Smooth muscle cell (in vitro differentiated cells): ENCODE measurements around the gene PLIN5. TPM values are rescaled to one million over a fixed set of nuclear protein-coding genes. Genes with fewer than 3 reads are reported as not detected.

Source experiments
- DNase-seq: peaks from one replicate; lab custom pipeline; 2025; ENCODE audit not compliant: unreplicated experiment; lab: John Stamatoyannopoulos, UW
- H2AFZ ChIP-seq: fragments of 200-600 bp; sonication (generic); 2 replicates; pipeline ENCODE4 v1.6.0; 2016; ENCODE audit warnings: antibody characterized with exemption, low read depth, mild to moderate bottlenecking
- H3F3A ChIP-seq: fragments of 200-600 bp; sonication (generic); 2 replicates; pipeline ENCODE4 v1.6.0; 2017; ENCODE audit warnings: antibody characterized with exemption, low read depth
- H3K27ac ChIP-seq: fragments of 200-600 bp; sonication (generic); 2 replicates; pipeline ENCODE4 v1.5.1; 2016; ENCODE audit warnings: low read depth, mild to moderate bottlenecking
- H3K27me3 ChIP-seq: fragments of 200-600 bp; sonication (generic); 2 replicates; pipeline ENCODE4 v1.6.1; 2016; ENCODE audit warnings: low read depth, mild to moderate bottlenecking
- H3K36me3 ChIP-seq: fragments of 200-600 bp; sonication (generic); 2 replicates; pipeline ENCODE4 v1.5.1; 2016; ENCODE audit warnings: low read depth
- H3K4me1 ChIP-seq: fragments of 200-600 bp; sonication (generic); 2 replicates; pipeline ENCODE4 v1.5.1; 2016; ENCODE audit warnings: low read depth
- H3K4me2 ChIP-seq: fragments of 200-600 bp; sonication (generic); 2 replicates; pipeline ENCODE4 v1.6.0; 2016; ENCODE audit warnings: mild to moderate bottlenecking
- H3K4me3 ChIP-seq: fragments of 200-600 bp; sonication (generic); 2 replicates; pipeline ENCODE4 v1.5.1; 2016; ENCODE audit warnings: mild to moderate bottlenecking
- H3K79me2 ChIP-seq: fragments of 200-600 bp; sonication (generic); 2 replicates; pipeline ENCODE4 v1.6.0; 2016; ENCODE audit warnings: low read depth, mild to moderate bottlenecking
- H3K9ac ChIP-seq: fragments of 200-600 bp; sonication (generic); 2 replicates; pipeline ENCODE4 v1.6.0; 2016; ENCODE audit warnings: low read depth
- H3K9me3 ChIP-seq: fragments of 200-600 bp; sonication (generic); replicated peaks from 2 replicates; pipeline ENCODE4 v1.5.1; 2016; ENCODE audit warnings: low read depth
- H4K20me1 ChIP-seq: fragments of 200-600 bp; sonication (generic); 2 replicates; pipeline ENCODE4 v1.6.0; 2016; ENCODE audit warnings: low read depth
- CTCF ChIP-seq: fragments of 200-600 bp; sonication (generic); IDR thresholded peaks from 2 replicates; pipeline ENCODE4 v1.5.1; 2017; ENCODE audit warnings: borderline replicate concordance, mild to moderate bottlenecking, antibody characterized with exemption; ENCODE audit not compliant: insufficient read depth, poor library complexity, severe bottlenecking
- WGBS: methylation state at CpG from one replicate; pipeline ENCODE4 v1.1.7; 2016; ENCODE audit warnings: low lambda C conversion rate; 5-methylcytosine and 5-hydroxymethylcytosine counted together
- polyA plus RNA-seq: library from polyadenylated mRNA; unstranded; fragments of >200 nt; fragmentation: Nextera tagmentation; extraction: Ambion mirVana; gene quantifications from 2 replicates; pipeline ENCODE4 v1.2.1, GENCODE V29; 2016
- total RNA-seq: library from RNA; depleted of rRNA; stranded (reverse); fragments of >200 nt; gene quantifications from 2 replicates; pipeline ENCODE4 v1.2.3, GENCODE V29; 2014

Gene PLIN5
- total and polyA plus RNA-seq, 2 experiments from 2014 or later, result not detected

GRCh38 chr19:4473763-4474513 lies 61.1 kb downstream of the PLIN5 start:
- Histone ChIP-seq H3K4me3 (peak overlapping the region; percentile 87), H3K27me3 (no peaks in the 10 kb centered on the region), H3K4me1 (peaks cover 19% of the 10 kb centered on the region), H3K79me2 (peaks cover 42% of the 10 kb centered on the region), H4K20me1 (peaks cover 31% of the 10 kb centered on the region), H3K27ac (peak overlapping the region; percentile 18), H3K9ac (peak overlapping the region; percentile 91), H3K36me3 (no peaks in the 10 kb centered on the region), H3K9me3 (no peaks in the 10 kb centered on the region), H2AFZ (peak overlapping the region; percentile 49), H3F3A (peaks cover 4% of the 10 kb centered on the region), H3K4me2 (peak overlapping the region; percentile 99)
- WGBS, result 20% methylated on average over 18 of the region's 23 CpGs
- no peak for DNase-seq
- no peak for TF ChIP-seq CTCF

- no peaks in the 10 kb centered on the region for H3K36me3 ChIP-seq
- H2AFZ ChIP-seq, result no peak overlapping the region
- no peaks in the 10 kb centered on the region for H3K27me3 ChIP-seq
- peak overlapping the region; percentile 91 for H3K9ac ChIP-seq
- no peak for TF ChIP-seq CTCF
- whole genome bisulfite sequencing, result 26% methylated on average over 15 of the region's 25 CpGs
- H3K4me3 ChIP-seq, result peak overlapping the region; percentile 87
- peaks cover 41% of the 10 kb centered on the region for H3K79me2 ChIP-seq
- H3K9me3 ChIP-seq, result no peaks in the 10 kb centered on the region
- H3F3A ChIP-seq, result peaks cover 4% of the 10 kb centered on the region
- peak overlapping the region; percentile 51 for H3K27ac ChIP-seq
- H3K4me1 ChIP-seq, result peaks cover 19% of the 10 kb centered on the region
- no peak for DNase-seq
- peak overlapping the region; percentile 99 for H3K4me2 ChIP-seq
- H4K20me1 ChIP-seq, result peaks cover 24% of the 10 kb centered on the region
These were observed 61.8 kb downstream of the PLIN5 start for GRCh38 chr19:4473011-4473762.

Other genes starting within 250 kb of the PLIN5 start
- not detected in 2 replicates for gene TMIGD2, start 232.8 kb downstream of the PLIN5 start, total RNA-seq
- gene TMIGD2, start 232.8 kb downstream of the PLIN5 start, polyA plus RNA-seq, result not detected in 2 replicates
- 6.9 and 9.9 TPM in 2 replicates for gene FSD1, start 230.6 kb downstream of the PLIN5 start, total RNA-seq
- gene FSD1, start 230.6 kb downstream of the PLIN5 start, polyA plus RNA-seq, result 16.0 and 16.5 TPM in 2 replicates
- gene STAP2, start 196.4 kb downstream of the PLIN5 start, total RNA-seq, result 10.7 and 13.0 TPM in 2 replicates
- 8.3 and 26.5 TPM in 2 replicates for gene STAP2, start 196.4 kb downstream of the PLIN5 start, polyA plus RNA-seq
- gene MPND, start 191.7 kb downstream of the PLIN5 start, total RNA-seq, result 2.4 and 3.9 TPM in 2 replicates
- gene MPND, start 191.7 kb downstream of the PLIN5 start, polyA plus RNA-seq, result 10.9 and 14.6 TPM in 2 replicates
- gene SH3GL1, start 134.7 kb downstream of the PLIN5 start, total RNA-seq, result 50.1 and 52.9 TPM in 2 replicates
- 120 and 132 TPM in 2 replicates for gene SH3GL1, start 134.7 kb downstream of the PLIN5 start, polyA plus RNA-seq
- 3.8 and 14.7 TPM in 2 replicates for gene CHAF1A, start 132.6 kb downstream of the PLIN5 start, total RNA-seq
- 11.4 and 14.8 TPM in 2 replicates for gene CHAF1A, start 132.6 kb downstream of the PLIN5 start, polyA plus RNA-seq
- gene UBXN6, start 77.4 kb downstream of the PLIN5 start, total RNA-seq, result 49.4 and 50.7 TPM in 2 replicates
- 44.8 and 51.3 TPM in 2 replicates for gene UBXN6, start 77.4 kb downstream of the PLIN5 start, polyA plus RNA-seq
- gene HDGFL2, start 62.9 kb downstream of the PLIN5 start, total RNA-seq, result 27.9 and 37.0 TPM in 2 replicates
- 89.1 and 94.1 TPM in 2 replicates for gene HDGFL2, start 62.9 kb downstream of the PLIN5 start, polyA plus RNA-seq
- 0.09 TPM in 1 of 2 replicates, not detected in the other for gene PLIN4, start 16.7 kb downstream of the PLIN5 start, total RNA-seq
- 0.23 and 0.93 TPM in 2 replicates for gene PLIN4, start 16.7 kb downstream of the PLIN5 start, polyA plus RNA-seq
- not detected in 2 replicates for gene LRG1, start 4.8 kb upstream of the PLIN5 start, total RNA-seq
- not detected in 2 replicates for gene LRG1, start 4.8 kb upstream of the PLIN5 start, polyA plus RNA-seq
- gene SEMA6B, start 24.5 kb upstream of the PLIN5 start, total RNA-seq, result 1.9 and 2.2 TPM in 2 replicates
- 0.63 and 1.3 TPM in 2 replicates for gene SEMA6B, start 24.5 kb upstream of the PLIN5 start, polyA plus RNA-seq
- gene TNFAIP8L1, start 104.3 kb upstream of the PLIN5 start, total RNA-seq, result 2.2 and 3.7 TPM in 2 replicates
- gene TNFAIP8L1, start 104.3 kb upstream of the PLIN5 start, polyA plus RNA-seq, result 5.2 and 6.6 TPM in 2 replicates
- 145 and 188 TPM in 2 replicates for gene MYDGF, start 135.1 kb upstream of the PLIN5 start, total RNA-seq
- 651 and 680 TPM in 2 replicates for gene MYDGF, start 135.1 kb upstream of the PLIN5 start, polyA plus RNA-seq
- gene DPP9, start 188.6 kb upstream of the PLIN5 start, total RNA-seq, result 13.0 and 44.3 TPM in 2 replicates
- 26.3 and 36.6 TPM in 2 replicates for gene DPP9, start 188.6 kb upstream of the PLIN5 start, polyA plus RNA-seq